ENCODE results near the gene LYPD5. TPM values are rescaled to one million over a fixed set of nuclear protein-coding genes. Genes with fewer than 3 reads are reported as not detected.
A peak's percentile ranks its signal among the peaks of the same experiment; 100 is the strongest.

LYPD5 gene
- total RNA-seq, 1 donor, result 0.72 TPM

- H3K9me3 ChIP-seq (ENCODE audit: low read depth, low read length), result no peaks in the 10 kb centered on the region
- no peak overlapping the region for H2AFZ ChIP-seq (ENCODE audit: low read length)
- DNase-seq (ENCODE audit: insufficient read length, low spot score, missing footprints), result peak; percentile 73
- peaks cover 40% of the 10 kb centered on the region for H3K4me1 ChIP-seq (ENCODE audit: insufficient read depth, low read length)
- peak; percentile 21 for TF ChIP-seq CTCF (IDR thresholded peaks at IDR 0.05; ENCODE audit: extremely low read depth, low read depth, low read length)
- no peaks in the 10 kb centered on the region for H4K20me1 ChIP-seq (ENCODE audit: insufficient read depth, low read length)
- no peaks in the 10 kb centered on the region for H3K36me3 ChIP-seq (ENCODE audit: insufficient read depth, low read length)
- H3K27ac ChIP-seq (ENCODE audit: low read depth, low read length), result no peak overlapping the region
- peaks cover 39% of the 10 kb centered on the region for H3K79me2 ChIP-seq (ENCODE audit: insufficient read depth, low read length)
- peak overlapping the region; percentile 72 for H3K4me2 ChIP-seq (ENCODE audit: insufficient read depth, low read length)
- no peaks in the 10 kb centered on the region for H3K27me3 ChIP-seq (ENCODE audit: insufficient read depth, low read length)
- H3K4me3 ChIP-seq (ENCODE audit: insufficient read depth, low read length), result peak overlapping the region; percentile 71
Measured at GRCh38 chr19:43779820-43780219, 22.4 kb downstream of the LYPD5 start.

- H3K4me3 ChIP-seq (ENCODE audit: insufficient read depth, low read length), result peak overlapping the region; percentile 71
- peak; percentile 51 for DNase-seq (ENCODE audit: insufficient read length, low spot score, missing footprints)
- H4K20me1 ChIP-seq (ENCODE audit: insufficient read depth, low read length), result no peaks in the 10 kb centered on the region
- H3K27ac ChIP-seq (ENCODE audit: low read depth, low read length), result no peak overlapping the region
- H3K4me1 ChIP-seq (ENCODE audit: insufficient read depth, low read length), result peaks cover 38% of the 10 kb centered on the region
- H3K9me3 ChIP-seq (ENCODE audit: low read depth, low read length), result no peaks in the 10 kb centered on the region
- TF ChIP-seq CTCF (IDR thresholded peaks at IDR 0.05; ENCODE audit: extremely low read depth, low read depth, low read length), result no peak
- H3K27me3 ChIP-seq (ENCODE audit: insufficient read depth, low read length), result no peaks in the 10 kb centered on the region
- peak overlapping the region; percentile 72 for H3K4me2 ChIP-seq (ENCODE audit: insufficient read depth, low read length)
- H3K36me3 ChIP-seq (ENCODE audit: insufficient read depth, low read length), result no peaks in the 10 kb centered on the region
- no peak overlapping the region for H2AFZ ChIP-seq (ENCODE audit: low read length)
- peaks cover 39% of the 10 kb centered on the region for H3K79me2 ChIP-seq (ENCODE audit: insufficient read depth, low read length)
Measured at GRCh38 chr19:43779147-43779819, 23.0 kb downstream of the LYPD5 start.

GRCh38 chr19:43778651-43779050 is 23.6 kb downstream of the LYPD5 start:
- no peak overlapping the region for H3K4me2 ChIP-seq (ENCODE audit: insufficient read depth, low read length)
- no peak overlapping the region for H3K27ac ChIP-seq (ENCODE audit: low read depth, low read length)
- peaks cover 39% of the 10 kb centered on the region for H3K79me2 ChIP-seq (ENCODE audit: insufficient read depth, low read length)
- H2AFZ ChIP-seq (ENCODE audit: low read length), result no peak overlapping the region
- no peaks in the 10 kb centered on the region for H4K20me1 ChIP-seq (ENCODE audit: insufficient read depth, low read length)
- H3K4me3 ChIP-seq (ENCODE audit: insufficient read depth, low read length), result no peak overlapping the region
- peaks cover 34% of the 10 kb centered on the region for H3K4me1 ChIP-seq (ENCODE audit: insufficient read depth, low read length)
- TF ChIP-seq CTCF (IDR thresholded peaks at IDR 0.05; ENCODE audit: extremely low read depth, low read depth, low read length), result no peak
- no peaks in the 10 kb centered on the region for H3K9me3 ChIP-seq (ENCODE audit: low read depth, low read length)
- H3K27me3 ChIP-seq (ENCODE audit: insufficient read depth, low read length), result no peaks in the 10 kb centered on the region
- no peaks in the 10 kb centered on the region for H3K36me3 ChIP-seq (ENCODE audit: insufficient read depth, low read length)
- DNase-seq (ENCODE audit: insufficient read length, low spot score, missing footprints), result peak; percentile 75

- no peaks in the 10 kb centered on the region for H3K9me3 ChIP-seq (ENCODE audit: low read depth, low read length)
- peaks cover 34% of the 10 kb centered on the region for H3K4me1 ChIP-seq (ENCODE audit: insufficient read depth, low read length)
- peaks cover 39% of the 10 kb centered on the region for H3K79me2 ChIP-seq (ENCODE audit: insufficient read depth, low read length)
- H3K4me2 ChIP-seq (ENCODE audit: insufficient read depth, low read length), result peak overlapping the region; percentile 24
- no peak for TF ChIP-seq CTCF (IDR thresholded peaks at IDR 0.05; ENCODE audit: extremely low read depth, low read depth, low read length)
- no peak overlapping the region for H3K27ac ChIP-seq (ENCODE audit: low read depth, low read length)
- no peaks in the 10 kb centered on the region for H3K27me3 ChIP-seq (ENCODE audit: insufficient read depth, low read length)
- DNase-seq (ENCODE audit: insufficient read length, low spot score, missing footprints), result peak; percentile 94
- H2AFZ ChIP-seq (ENCODE audit: low read length), result peak overlapping the region; percentile 40
- no peaks in the 10 kb centered on the region for H4K20me1 ChIP-seq (ENCODE audit: insufficient read depth, low read length)
- H3K36me3 ChIP-seq (ENCODE audit: insufficient read depth, low read length), result no peaks in the 10 kb centered on the region
- H3K4me3 ChIP-seq (ENCODE audit: insufficient read depth, low read length), result no peak overlapping the region
Measured at GRCh38 chr19:43777163-43777695, 25.0 kb downstream of the LYPD5 start.
